ENCODE results near the gene MTA3.

DNA sequence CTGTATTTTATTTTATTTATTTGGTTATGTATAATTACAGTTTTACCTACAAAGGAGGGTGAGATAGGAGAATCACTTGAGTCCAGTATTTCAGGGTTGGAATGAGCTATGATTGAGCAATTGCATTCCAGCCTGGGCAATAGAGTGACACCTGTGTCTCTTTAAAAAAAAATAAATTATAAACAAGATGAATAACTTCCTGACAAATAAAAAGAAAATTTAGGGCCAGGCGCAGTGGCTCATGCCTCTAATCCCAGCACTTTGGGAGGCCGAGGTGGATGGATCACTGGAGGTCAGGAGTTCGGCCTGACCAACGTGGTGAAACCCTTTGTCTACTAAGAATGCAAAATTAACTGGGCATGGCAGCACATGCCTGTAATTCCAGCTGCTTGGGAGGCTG, 17.3 kb downstream of the MTA3 start:
- TF ChIP-seq CTCF (IDR thresholded peaks at IDR 0.05) (no peak), POLR2A (IDR thresholded peaks at IDR 0.05) (no peak)
